Calu3 (cell line): Measurements from ENCODE around the gene LRRC59. TPM values are rescaled to one million over a fixed set of nuclear protein-coding genes. Genes with fewer than 3 reads are reported as not detected.

Experiments used
- BruUV-seq: library from RNA; stranded (reverse); fragments of 400-500 nt; replicated peaks from 2 replicates; lab custom pipeline; 2021; lab: Mats Ljungman, UMichigan
- CTCF ChIA-PET: fragments of 300-600 bp; sonication (Branson Sonifier 250); formaldehyde crosslinking; loops from one replicate; lab custom pipeline; 2022; ENCODE audit warnings: antibody characterized with exemption; lab: Charles Lee
- DNase-seq: peaks from one replicate; pipeline ENCODE4 v3.0.0; 2022
- H3K27ac Mint-ChIP-seq: one replicate; pipeline ENCODE4 v1.8.0; 2022; ENCODE audit warnings: mixed read lengths; ENCODE audit not compliant: unreplicated experiment
- H3K27me3 Mint-ChIP-seq: one replicate; pipeline ENCODE4 v1.8.0; 2022; ENCODE audit warnings: mixed read lengths; ENCODE audit not compliant: unreplicated experiment
- H3K36me3 Mint-ChIP-seq: one replicate; pipeline ENCODE4 v1.8.0; 2022; ENCODE audit warnings: mild to moderate bottlenecking, moderate library complexity, mixed read lengths; ENCODE audit not compliant: insufficient read depth, unreplicated experiment
- H3K4me1 Mint-ChIP-seq: one replicate; pipeline ENCODE4 v1.8.0; 2022; ENCODE audit warnings: mild to moderate bottlenecking, low read depth, mixed read lengths; ENCODE audit not compliant: unreplicated experiment
- H3K4me3 Mint-ChIP-seq: one replicate; pipeline ENCODE4 v1.8.0; 2022; ENCODE audit warnings: mild to moderate bottlenecking, low read depth, moderate library complexity, mixed read lengths; ENCODE audit not compliant: unreplicated experiment
- H3K9me3 Mint-ChIP-seq: one replicate; pipeline ENCODE4 v1.8.0; 2022; ENCODE audit warnings: low read depth, mixed read lengths; ENCODE audit not compliant: unreplicated experiment
- intact Hi-C: fragments of 100-400 bp; cut with micrococcal nuclease; formaldehyde crosslinking; loops from one replicate; pipeline ENCODE4 v1.10.0; 2022; ENCODE audit not compliant: unreplicated experiment
- total RNA-seq: library from RNA; stranded (reverse); gene quantifications from 2 replicates; pipeline ENCODE4 v1.2.3, GENCODE V29; 2022
- TF ChIP-seq, protein P1 (sequence below): fragments of 200-600 bp; IDR thresholded peaks from one replicate; pipeline ENCODE4 v1.8.0; 2022; ENCODE audit warnings: antibody characterized with exemption; ENCODE audit not compliant: unreplicated experiment

LRRC59 gene
- total RNA-seq, 1 experiment from 2014 or later = 212 TPM

DNA sequence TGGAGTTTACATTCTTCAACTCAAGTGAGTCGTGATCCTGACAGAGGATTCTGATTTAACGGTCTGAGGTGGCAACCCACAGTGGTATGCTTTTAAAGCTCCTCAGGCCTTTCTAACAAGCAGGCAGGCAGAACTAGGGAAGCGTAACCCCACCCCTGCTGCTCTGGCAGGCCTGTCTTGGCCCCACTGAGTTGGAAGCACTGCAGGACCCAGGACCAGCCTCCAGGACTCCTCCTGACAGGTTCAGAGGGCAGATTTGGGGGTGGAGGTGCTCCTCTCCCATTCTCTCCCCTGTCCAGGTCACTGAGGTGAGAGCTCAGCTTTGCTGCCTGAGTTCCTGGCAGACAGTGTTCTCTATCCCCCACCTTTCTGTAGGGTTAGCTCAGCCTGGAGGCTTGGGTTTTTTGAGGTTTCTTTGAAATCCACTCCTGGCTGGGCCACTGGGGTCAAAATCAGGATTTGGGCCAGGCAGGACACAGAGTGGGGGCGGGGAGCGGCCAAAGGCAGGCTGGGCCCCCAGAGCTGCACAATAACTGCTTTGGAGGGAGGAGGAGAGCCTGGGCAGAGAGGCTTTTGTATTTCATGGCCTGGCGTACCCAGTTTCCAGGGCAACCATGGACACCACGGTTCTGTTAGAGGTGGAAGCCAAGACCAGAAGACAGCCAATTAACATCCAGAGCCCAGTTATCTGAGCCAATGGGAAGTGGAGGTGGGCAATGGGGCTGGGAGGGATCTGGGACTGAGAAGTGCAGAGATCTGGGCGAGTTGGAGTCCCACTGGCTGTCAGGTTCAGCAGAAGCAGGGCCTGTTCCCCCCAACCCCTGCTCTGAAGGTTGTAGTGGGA lies 33.9 kb downstream of the LRRC59 start:
- Mint-ChIP-seq H3K4me1 (no peaks in the 10 kb centered on the region), H3K27ac (no peak overlapping the region), H3K36me3 (peaks cover 42% of the 10 kb centered on the region), H3K27me3 (no peaks in the 10 kb centered on the region), H3K9me3 (no peaks in the 10 kb centered on the region), H3K4me3 (no peak overlapping the region)
- no TSS peak for BruUV-seq
- CTCF ChIA-PET = interaction anchor here (1.0 to 5.9 kb wide), 5 partner anchors 18 to 212 kb away, joined by 3 to 28 read pairs (median 6); partner anchors contain the start of genes LRRC59, RSAD1 and XYLT2
- intact Hi-C loops = no loop called here
- no peak for DNase-seq
- TF ChIP-seq, protein P1, sequence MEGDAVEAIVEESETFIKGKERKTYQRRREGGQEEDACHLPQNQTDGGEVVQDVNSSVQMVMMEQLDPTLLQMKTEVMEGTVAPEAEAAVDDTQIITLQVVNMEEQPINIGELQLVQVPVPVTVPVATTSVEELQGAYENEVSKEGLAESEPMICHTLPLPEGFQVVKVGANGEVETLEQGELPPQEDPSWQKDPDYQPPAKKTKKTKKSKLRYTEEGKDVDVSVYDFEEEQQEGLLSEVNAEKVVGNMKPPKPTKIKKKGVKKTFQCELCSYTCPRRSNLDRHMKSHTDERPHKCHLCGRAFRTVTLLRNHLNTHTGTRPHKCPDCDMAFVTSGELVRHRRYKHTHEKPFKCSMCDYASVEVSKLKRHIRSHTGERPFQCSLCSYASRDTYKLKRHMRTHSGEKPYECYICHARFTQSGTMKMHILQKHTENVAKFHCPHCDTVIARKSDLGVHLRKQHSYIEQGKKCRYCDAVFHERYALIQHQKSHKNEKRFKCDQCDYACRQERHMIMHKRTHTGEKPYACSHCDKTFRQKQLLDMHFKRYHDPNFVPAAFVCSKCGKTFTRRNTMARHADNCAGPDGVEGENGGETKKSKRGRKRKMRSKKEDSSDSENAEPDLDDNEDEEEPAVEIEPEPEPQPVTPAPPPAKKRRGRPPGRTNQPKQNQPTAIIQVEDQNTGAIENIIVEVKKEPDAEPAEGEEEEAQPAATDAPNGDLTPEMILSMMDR = no peak

DNA sequence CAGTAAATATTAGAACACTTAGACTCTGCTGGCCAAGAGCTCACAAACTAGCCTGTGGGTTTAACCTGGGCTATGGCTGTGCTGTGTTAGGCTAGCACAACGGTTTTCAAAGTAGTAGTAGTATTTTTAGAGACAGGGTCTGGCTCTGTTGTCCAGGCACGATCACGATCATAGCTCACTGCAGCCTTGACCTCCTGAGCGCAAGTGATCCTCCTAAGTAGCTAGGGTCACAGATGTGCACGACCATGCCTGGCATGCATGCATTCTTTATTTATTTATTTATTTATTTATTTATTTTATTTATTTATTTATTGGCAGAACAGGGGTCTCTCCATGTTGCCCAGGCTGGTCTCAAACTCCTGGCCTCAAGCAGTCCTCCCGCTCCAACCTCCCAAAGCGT lies 34.7 kb downstream of the LRRC59 start:
- TF ChIP-seq, protein P1 = no peak

DNA sequence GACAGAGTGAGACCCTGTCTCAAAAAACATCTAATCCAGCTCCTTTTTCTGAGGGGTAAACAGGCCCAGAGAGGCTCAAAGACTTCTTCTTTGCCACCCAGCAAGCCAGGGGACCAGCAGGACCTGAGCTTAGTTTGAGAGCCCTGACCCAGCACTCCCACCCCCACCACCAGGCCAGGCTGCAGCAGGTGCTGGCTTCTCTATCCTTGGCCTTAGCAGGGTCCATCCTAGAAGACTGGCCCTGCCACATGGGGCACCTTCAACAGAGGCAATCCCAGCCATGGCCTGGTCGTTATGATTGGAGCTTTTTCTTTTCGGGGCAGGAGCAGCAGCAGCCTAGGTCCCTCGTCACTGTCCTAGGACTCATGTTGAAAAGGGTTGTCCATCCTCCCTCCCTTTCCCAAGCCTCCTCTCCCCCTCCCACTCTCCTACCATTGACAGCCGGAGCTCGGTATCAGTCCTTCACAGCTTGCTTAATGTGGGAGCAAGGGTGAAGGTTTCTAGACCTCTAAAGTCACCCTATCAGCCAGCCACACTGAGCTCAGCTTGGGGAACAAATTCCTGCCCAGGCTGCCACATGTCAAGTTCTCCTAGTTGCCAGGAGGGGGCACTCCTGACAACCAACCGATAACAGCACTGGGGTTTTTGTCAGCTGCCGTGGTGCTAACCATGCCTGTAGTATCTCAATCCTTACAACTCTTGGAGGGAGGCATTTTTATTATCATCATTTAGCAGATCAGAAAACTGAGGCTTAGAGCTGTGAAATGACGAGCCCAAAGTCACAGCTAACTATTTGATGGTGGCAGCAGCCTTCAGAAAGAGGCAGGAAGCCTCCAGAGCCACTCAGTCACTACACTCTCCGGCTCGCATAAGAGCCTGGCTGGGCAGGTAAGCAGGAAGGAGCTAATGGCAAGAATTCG lies 35.5 kb downstream of the LRRC59 start:
- Mint-ChIP-seq H3K4me3 (no peak overlapping the region), H3K27ac (no peak overlapping the region), H3K4me1 (no peaks in the 10 kb centered on the region), H3K9me3 (no peaks in the 10 kb centered on the region), H3K36me3 (peaks cover 42% of the 10 kb centered on the region), H3K27me3 (no peaks in the 10 kb centered on the region)
- BruUV-seq = no TSS peak
- CTCF ChIA-PET = interaction anchor here (0.5 to 5.9 kb wide), 14 partner anchors 12 to 465 kb away, joined by 3 to 28 read pairs (median 4); partner anchors contain the start of genes LRRC59, RSAD1 and XYLT2
- DNase-seq = peak; percentile 73
- intact Hi-C loops = loop anchor here (1.0 kb wide), 1 partner anchor 117 kb away; no protein-coding TSS in a partner anchor
- TF ChIP-seq, protein P1 = peak; percentile 90

More for the DNA sequence above, 34.7 kb downstream of the LRRC59 start:
- CTCF ChIA-PET = interaction anchor here (0.5 to 5.9 kb wide), 12 partner anchors 13 to 511 kb away, joined by 3 to 28 read pairs (median 4); partner anchors contain the start of genes LRRC59, RSAD1 and XYLT2
- BruUV-seq = no TSS peak
- Mint-ChIP-seq H3K4me1 (no peaks in the 10 kb centered on the region), H3K27me3 (no peaks in the 10 kb centered on the region), H3K36me3 (peaks cover 41% of the 10 kb centered on the region), H3K4me3 (no peak overlapping the region), H3K9me3 (no peaks in the 10 kb centered on the region), H3K27ac (no peak overlapping the region)
- no peak for DNase-seq
- intact Hi-C loops = loop anchor here (1.0 kb wide), 1 partner anchor 117 kb away; no protein-coding TSS in a partner anchor

DNA sequence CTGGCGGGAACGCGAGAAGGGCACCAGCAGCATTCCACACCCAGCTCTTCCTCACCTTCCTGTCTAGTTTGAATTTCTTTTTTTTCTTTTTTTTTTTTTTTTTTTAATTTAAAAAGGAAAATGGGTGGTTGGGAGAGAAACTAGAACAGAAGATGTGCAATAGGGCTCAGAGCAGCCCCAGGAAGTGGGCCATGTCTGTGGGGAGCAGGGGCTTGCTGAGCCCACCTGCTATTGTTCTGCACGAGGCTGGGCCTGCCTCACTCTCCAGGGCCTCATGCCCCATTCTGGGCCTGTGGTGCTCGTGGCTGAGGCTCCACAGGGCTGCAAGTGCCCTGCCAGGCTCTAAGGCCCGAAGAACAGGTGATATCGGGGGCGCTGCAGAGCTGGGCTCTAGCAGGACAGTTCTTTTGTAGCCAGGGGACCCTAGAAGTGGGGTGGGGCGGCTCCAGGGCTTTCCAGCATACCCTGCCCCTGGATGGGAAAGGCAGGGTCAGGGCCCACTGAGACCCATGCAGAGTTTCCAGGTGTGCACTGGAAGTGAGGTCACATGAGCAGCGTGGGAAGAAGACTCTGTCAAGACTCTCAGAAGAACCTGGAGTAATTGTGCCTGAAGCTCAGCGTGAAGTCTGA lies 36.7 kb downstream of the LRRC59 start:
- BruUV-seq = TSS peak; percentile 42
- no peaks in the 10 kb centered on the region for H3K27me3 Mint-ChIP-seq

More for the DNA sequence above, 36.7 kb downstream of the LRRC59 start:
- TF ChIP-seq, protein P1 = no peak
- no peaks in the 10 kb centered on the region for H3K9me3 Mint-ChIP-seq
- intact Hi-C loops = no loop called here
- no peak overlapping the region for H3K4me3 Mint-ChIP-seq
- H3K36me3 Mint-ChIP-seq = peaks cover 48% of the 10 kb centered on the region
- H3K4me1 Mint-ChIP-seq = no peaks in the 10 kb centered on the region
- no peak overlapping the region for H3K27ac Mint-ChIP-seq
- CTCF ChIA-PET = interaction anchor here (1.4 to 5.9 kb wide), 4 partner anchors 18 to 119 kb away, joined by 3 to 28 read pairs (median 18); partner anchors contain the start of genes LRRC59 and RSAD1
- DNase-seq = no peak
